Measurements from ENCODE around the gene ERGIC1.

The ERGIC1 gene

DNA sequence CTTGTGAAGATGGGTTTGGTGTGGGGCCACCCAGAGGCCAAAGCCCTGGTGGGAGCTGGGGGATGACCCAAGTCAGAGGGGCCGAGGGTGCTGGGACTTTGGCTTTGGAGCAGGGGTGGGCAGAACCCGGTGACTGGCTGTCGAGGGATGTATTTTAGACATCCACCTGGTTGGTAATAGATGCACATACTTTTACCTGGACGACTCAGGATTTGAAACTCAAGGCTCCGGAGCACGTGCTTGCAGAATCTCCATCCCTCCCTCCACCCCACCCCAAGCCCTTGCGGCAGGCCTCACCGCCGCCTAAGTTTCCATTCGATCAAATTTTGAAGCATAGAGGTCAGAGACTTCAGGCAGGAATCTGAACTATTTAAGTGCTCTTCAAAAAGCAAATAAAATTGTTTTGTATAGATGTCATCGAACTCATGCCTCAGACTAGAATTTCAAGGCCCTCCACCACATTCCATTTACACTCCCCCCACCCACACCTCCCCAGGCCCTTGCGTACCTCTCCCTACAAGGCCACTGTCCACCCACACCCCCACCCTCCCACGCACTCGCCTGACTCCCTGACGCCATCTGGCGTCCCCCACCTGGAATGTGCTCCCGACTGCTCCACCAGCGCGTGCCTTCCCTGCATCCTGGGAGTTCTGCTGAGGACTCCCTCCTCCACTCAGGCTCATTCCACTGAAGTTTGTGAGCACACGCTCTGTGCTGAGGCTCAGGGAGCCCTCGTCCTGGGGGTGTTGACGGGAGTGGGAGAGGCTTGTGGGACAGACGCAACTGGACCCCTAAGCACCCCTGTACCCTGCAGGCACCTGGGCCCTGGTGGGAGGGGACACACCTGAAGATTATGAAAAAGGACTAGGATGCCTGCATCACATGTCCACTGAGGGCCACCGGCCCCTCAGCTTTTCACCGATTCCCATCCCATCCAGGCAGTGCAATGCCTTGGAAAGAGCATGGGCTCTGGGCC is 68.7 kb downstream of the ERGIC1 start:
- DNase-seq (ENCODE audit: low read depth), result no peak

DNA sequence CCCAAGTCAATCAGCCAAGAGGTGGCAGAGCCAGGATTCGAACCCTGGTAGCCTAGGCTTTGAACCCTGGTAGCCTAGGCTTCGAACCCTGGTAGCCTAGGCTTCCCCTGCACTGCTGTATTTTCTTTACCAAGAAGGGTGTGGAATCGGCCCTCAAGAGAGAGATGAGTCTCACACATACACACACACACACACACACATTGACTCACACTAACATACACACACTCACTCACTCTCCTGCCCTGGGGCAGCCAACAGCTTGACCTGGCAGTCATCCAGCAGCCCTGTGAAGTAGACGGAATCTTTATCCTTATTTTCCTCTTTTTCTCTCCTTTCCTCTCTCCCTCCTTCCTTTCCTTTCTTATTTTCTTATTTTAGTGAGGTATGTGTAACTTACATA is 69.7 kb downstream of the ERGIC1 start:
- no peak for DNase-seq (ENCODE audit: low read depth)

DNA sequence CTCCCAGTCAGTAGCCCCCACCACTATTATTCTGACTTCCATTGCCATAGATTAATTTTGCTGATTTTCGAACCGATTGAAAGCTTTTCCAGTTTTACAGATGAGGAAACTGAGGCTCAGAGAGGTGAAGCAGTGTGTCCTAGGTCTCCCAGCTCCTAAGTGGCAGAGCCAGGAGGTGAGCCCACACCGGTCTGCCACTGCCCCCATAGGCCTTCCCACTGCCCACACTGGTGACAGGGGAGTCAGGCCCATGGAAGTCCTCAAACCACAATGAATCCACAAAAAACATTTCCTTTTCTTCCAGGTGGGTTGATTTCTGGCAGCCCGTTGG is 70.2 kb downstream of the ERGIC1 start:
- DNase-seq (ENCODE audit: low read depth), result no peak

DNA sequence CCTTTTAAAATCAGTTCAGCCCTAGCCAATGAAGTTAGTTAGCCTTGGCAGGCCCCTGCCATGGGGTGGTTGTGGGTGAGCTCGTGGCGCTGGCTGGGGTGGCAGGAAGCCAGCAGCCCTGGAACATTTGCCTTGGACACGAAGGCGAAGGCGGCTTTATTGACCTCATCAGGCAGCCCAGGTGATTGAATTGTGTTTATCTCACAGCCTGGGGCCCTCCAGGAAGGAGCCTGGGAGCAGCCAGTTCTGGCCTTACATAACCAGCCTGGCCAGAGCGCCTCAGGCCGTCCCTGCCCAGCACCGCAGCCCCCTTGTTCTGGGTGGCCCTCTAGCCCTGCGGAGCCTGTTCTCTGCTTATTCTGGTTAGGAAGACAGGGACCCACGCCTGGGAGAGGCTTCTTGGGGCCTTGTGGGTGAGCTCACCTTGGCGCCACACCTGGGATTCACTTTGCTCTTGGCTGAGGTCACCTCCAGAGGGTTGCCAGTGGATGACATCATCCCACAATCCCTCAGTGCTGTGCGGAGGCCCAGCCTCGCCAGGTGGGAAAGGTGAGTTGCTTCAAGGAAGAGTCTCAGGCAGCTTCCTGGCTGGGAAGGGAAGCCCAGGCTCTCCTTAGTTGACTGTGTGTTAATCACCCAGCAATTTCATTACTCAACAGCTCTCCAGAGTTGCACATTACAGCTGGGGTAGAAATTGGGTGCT is 70.7 kb downstream of the ERGIC1 start:
- no peak for DNase-seq (ENCODE audit: low read depth)

DNA sequence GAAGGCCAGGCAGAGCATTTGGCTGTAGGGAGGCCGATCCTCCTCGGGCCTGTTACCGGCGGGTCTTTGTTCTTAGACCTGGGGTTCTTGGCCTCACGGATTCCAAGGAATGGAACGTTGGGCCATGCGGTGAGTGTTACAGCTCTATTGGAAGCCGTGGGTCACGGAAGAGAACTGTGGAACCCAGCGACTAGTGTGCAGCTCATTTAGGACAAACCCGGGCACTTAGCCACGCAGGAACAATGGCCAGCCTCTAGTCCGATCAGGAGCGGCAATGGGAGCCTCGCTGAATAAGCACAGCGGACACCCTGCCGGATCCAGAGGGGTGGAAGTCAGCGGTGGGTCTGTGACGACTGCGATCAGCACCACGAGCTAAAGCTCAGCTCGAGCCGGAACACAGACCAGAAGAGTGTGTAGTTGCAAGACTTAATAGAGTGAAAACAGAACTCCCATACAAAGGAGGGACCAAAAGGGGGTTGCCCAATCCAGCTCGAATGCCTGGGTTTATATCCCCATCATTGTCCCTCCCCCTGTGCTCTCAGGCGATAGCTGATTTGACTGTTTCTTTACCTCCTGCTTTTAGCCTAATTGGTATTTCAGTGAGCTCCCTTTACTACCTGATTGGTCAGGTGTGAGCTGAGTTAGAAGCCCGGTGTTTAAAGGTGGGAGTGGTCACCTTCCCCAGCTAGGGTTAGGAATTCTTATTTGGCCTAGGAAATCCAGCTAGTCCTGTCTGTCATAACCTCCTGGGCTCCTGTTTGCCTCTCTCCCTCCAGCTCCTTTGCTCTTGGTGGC is 71.5 kb downstream of the ERGIC1 start:
- no peak for DNase-seq (ENCODE audit: low read depth)

DNA sequence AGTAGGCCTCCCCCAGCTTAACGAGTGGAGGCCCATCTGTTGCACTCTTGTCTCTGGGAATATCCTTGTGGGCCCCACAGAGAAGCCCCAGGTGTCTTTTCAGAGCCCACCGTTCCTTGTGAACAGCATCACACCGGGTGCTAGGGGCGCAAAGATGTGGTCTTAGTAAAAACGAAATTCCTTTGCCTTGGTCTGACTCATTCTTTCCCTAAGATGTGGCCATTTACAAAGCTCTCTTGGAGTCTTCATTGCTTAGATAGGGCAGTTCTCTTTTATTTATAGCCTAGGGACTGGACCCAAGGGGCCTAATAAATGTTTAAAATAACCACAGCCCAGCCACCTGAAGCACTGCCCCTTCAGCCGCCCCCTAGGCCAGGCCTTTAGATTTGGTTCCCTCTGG is 72.4 kb downstream of the ERGIC1 start:
- DNase-seq (ENCODE audit: low read depth), result no peak

DNA sequence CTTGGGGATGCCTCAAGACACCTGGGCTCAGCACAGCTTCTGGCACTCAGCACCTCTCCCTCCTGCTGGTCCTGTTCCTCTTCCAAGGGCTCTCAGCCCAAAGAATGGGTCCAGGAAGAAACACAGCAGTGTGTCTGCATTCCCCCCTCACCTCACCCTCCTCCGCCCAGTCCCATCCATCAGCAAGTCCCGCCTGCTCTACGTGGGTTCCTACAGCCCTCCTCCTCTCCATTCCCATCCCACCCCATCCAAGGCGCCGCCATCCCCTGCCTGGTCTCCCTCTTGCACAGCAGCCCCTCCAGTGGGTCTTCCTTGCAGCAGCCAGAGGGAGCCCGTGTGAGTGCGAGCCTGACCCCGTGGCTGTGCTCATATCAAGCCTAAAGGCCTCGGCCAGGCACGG is 72.8 kb downstream of the ERGIC1 start:
- DNase-seq (ENCODE audit: low read depth), result no peak

DNA sequence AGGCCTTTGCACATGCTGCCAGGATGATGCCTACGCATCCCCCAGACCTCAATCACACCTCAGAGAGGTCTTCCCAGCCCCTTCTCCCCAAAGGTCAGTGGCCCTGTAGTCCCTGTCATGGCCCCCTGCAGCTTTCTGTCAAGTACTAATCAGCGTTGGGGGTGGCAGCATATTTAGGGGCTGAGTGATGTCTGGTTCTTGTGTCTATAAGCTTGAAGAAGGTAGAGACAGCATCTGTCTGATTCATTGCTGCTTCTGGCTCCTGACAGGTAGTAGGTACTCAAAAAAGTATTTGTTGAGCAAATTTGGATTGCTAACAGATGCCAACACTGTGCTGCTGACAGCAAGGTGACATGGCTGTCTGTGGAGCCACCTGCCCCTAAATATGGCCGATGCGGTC is 73.6 kb downstream of the ERGIC1 start:
- no peak for DNase-seq (ENCODE audit: low read depth)

DNA sequence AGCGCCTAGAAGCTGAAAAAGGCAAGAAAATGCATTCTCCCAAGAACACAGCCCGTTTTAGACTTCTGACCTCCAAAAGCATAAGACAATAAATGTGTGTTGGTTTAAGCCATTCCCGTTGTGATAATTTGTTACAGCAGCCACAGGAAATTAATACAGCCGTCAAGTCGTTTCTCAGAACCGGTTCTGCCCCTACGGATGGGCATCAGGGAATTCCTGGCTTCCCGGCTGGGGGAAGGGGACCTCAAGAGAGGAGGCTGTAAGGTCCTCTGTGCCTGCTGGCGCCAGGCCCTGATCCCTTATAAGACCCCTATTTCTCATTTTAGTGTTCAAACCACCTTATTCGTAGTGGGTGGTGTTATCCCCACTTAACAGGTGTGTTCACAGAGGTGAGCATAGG is 74.6 kb downstream of the ERGIC1 start:
- DNase-seq (ENCODE audit: low read depth), result no peak

DNA sequence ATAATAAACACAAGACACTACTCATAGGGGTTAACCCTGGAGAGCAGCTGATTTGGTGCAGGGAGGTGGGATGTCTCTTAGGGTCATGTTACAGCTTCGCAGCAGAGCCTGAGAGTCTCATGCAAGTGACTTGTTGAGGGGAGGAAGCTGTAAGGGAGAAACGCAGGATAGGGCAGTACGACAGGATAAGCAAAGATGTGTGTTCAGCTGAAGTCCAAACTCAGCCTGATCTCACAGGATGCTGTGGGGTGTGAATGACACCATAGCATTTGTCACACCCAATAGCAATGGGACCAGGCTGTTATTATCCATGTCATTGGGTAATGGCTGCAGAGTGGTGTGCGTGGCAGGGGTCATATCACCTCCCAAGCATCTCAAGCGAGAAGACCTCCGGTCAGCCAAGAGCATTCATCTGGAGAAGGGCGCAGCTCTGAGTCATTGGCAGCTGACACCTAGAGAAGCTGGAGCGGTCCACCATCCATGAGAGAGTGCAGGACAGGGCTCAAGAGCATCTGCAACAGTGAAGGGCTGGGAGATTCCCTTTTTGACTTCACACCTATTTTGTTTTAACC is 76.0 kb downstream of the ERGIC1 start:
- no peak for DNase-seq (ENCODE audit: low read depth)

DNA sequence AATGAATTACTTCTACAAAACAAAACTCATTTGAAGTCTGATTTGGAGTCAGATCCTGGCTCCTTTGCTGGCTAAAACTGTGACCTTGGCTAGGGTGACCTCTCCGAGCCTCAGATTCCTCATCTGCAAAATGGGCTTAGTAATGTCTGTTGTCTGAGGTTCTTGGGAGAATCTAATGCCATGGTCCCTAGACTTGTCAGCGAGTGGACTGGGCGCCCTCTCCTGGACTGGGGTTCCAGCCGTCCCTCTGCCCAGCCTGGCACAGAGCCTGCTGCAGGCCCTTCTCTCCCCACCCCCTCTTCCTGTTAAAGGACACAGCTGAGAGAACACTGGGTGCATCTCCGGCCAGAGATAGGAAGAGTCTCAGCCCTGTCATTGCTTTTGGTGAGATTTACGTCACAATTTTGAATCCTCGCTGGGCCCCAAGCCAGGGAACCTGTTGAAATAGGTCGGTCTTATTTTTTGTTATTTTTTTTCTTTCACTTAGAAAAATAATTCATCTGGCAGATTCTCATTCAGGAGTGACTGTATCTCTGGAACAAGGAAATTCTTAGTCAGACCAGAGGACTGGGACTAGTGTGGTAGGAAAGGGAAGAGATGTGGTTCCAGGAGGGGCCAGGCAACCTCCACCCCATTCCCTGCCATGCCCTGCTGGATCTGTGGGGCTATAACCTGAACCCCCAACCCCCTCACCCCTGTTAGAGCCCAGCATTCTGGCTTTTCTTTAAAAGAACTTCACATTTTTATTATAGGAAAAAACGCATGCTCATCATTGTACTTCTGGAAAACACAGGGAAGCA is 77.0 kb downstream of the ERGIC1 start:
- no peak for DNase-seq (ENCODE audit: low read depth)

DNA sequence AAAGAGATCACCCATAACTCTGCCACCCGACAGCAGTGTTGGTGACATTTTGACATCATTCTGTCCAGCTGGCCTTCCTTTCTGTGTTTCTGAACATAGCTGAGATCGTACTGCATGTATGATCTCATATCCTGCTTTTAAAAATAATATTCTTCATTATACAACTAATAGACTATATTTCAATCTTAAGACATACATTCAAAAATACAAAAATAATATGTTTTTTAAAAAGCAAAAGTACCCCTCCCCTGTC is 77.5 kb downstream of the ERGIC1 start:
- DNase-seq (ENCODE audit: low read depth), result no peak

DNA sequence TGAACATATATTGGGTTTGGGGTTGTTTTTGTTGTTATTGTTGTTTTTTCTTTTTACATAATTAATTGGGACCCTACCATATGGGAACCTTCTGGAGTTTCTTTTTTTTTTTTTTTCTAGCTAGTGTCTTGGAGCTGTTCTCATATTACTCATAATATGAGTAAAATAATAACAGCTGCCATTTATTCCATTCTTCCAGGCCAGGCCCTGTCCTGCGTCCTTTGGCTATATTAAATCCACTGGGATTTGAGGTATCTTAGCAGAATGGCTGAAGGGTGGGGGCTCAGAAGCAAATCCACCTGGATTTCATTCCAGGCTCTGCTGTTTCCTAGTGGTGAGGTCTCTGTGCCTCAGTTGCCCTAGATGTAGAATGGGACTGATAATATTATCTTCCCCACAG is 77.9 kb downstream of the ERGIC1 start:
- no peak for DNase-seq (ENCODE audit: low read depth)

DNA sequence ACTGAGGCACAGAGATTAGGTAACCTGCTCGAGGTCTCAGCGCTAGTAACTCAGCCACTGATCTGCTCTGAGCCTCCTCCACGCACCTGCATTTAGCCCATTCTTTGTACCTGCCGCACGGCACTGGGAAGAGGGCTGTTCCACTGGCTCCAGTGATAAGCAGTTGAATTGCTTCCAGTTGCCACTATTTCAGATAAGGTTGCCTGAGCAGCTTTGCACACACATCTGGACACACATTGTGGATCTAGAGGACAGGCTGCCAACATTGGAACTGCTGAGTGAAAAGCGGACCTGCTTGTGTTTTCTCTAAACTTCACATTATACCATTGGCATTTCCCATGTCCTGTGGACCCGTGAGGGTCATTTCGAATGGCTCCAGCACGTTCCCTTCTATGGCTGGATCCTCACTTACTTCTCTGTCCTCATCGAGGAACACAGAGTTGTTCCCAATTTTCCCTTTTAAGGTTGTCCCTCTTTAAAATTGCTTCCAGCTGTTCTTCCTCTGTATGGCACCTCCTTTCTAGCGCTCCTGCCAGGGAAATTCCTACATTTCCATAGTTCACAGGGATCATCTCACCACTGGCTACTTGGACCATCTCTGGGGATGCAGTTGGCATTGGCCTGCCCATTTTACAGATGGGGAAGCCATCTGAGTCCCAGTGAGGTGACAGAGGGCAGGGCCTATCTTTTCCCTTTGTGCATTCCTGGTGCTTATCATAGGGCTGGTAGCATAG is 79.2 kb downstream of the ERGIC1 start:
- no peak for DNase-seq (ENCODE audit: low read depth)

DNA sequence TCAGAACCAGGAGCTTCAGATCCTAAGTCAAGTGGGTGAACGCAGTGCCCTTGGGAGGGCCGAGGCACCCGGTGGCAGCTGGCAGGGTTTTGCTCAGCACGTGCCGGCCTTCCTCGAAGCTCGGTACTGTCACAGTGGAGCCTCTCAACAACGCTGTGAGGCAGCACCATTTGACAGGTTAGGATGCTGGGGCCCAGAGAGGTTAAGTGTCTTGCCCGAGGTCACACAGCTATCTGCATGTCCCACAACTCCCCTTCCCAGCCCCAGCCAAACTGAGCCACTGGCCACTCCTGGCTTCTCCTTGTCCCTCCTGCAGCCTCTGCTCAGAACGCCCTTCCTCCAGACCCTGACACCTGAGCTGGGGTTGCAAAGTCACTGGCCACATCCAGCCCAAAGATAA is 81.5 kb downstream of the ERGIC1 start:
- DNase-seq (ENCODE audit: low read depth), result no peak

DNA sequence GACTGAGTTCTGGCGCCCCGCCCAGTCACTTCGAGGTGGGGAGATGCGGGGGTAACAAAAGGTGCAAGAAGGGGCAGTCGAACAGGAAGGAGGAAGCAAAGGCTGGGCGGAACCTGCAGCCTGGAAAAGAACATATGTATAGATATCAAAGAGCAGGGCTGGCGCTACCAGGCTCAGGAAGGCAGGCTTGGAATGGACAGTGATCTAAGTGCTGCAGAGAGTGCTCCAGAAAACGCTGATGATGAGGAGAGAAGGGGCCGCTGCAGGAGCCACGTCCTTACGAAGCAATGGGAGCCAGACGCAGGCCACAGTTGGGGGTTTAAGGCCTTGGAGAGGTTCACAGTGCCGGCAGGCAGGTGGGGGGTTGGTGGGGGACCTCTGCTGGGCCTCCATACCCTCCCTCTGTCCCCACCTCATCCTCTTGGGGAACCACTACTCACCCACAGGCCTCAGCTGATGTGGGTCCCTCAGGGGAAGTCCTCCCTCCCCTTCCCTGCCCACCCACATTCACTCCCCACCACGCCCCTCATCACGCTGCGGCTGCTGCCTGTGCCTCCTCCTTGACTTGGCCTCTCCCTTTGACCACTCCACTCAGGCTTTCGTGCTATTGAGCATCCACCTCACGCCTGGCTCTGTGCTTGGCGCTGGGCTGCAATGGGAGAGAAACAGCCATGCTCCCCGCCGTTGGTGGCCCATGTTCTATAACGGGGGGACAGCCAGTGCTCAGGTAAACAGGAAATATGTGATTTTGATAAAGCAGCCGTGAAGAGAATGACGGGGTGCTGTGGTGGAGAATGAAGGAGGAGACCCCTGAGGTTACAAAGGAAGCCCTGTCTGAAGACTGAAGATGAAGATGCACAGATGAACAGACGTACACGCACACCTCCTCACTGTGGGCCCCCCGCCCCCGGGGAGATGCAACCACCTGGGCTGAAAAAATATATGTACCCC is 84.6 kb downstream of the ERGIC1 start:
- DNase-seq (ENCODE audit: low read depth), result peak; percentile 15

DNA sequence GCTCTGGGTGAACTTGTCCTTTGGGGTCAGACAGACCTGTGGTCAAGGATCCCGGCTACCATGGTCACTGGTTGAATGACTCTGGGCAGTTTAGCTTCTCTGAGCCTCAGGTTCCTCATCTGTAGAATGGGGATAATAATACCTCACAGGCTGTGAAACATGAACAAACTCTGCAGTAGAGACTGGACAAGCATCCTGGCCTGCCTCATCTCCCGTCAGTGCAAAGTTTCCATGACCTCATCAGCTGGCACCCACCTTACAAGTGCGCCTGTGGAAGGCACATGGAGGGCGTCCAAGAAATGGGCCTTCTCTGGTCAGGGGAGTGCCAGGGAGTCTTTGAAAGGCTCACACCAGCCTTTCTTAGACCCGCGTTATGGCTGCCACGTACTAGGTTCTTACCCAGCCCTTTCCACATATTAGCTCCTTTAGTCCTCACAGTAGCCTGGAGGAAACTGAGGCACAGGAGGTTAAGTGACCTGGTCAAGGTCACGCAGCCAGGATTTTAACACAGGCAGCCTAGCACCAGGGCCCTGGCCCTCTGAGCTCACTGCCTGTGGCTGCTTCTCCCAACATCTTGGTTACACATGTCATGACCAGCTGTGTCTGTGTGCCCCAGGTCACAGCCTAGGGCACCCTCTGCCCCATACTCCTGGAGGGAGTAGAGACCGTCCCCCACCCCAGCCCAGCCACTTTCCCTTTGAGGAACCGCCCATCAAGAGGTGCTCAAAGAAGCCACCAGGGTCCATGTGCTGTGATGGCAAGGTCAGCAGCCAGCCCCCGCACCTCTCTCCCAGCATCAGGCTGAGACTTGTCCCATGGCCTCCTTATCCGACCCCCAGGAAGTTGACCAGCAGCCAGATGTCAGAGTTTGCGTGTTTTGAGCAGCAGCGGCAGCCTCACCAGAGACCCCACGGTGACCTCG is 85.7 kb downstream of the ERGIC1 start:
- no peak for DNase-seq (ENCODE audit: low read depth)

DNA sequence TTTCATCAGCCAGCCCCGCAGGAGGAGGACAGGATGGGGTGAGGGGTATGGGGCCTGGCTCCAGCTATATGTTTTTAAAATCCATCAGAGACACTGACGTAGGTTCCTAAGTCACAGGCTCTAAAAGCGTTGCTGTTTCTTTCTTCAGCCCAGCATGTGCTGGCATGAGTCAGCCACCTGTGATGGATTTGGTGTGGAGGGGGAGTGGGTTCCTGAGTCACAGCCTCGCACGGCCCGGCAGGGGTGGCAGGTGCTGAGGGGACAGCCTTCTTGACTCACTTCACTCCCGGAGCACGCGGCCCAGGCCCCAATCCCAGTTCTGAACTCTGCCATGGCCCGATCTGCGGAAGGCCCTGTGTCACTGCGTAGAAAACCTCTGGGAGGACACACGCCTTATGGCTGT is 86.4 kb downstream of the ERGIC1 start:
- DNase-seq (ENCODE audit: low read depth), result no peak

DNA sequence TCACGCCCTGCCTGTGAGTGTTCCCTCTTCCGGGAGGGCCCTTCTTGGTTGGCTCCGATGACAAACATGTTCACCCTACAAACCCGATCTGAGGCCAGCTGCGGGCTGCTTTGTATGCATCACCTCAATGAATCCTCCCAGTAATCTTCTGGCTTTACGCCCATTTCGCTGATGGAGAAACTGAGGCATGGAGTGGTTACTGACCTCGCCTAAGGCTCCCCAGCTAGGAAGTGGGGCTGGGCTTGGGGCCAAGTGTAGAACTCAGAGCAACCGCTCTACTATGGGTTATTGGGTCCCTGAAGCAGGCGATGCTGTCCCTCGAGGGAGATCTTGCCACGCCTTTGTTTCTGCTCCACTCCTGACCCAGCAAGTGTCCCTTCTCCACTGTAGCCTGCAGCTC is 86.9 kb downstream of the ERGIC1 start:
- DNase-seq (ENCODE audit: low read depth), result no peak

Data from stimulated activated CD8-positive, alpha-beta memory T cell treated with anti-CD3 and anti-CD28 coated beads, Interleukin-12 subunit alpha, Interleukin-12 subunit beta, amount 100 ng/mL, for 1 hour (primary cell).